Measurements from ENCODE around the gene CDH15.

DNA sequence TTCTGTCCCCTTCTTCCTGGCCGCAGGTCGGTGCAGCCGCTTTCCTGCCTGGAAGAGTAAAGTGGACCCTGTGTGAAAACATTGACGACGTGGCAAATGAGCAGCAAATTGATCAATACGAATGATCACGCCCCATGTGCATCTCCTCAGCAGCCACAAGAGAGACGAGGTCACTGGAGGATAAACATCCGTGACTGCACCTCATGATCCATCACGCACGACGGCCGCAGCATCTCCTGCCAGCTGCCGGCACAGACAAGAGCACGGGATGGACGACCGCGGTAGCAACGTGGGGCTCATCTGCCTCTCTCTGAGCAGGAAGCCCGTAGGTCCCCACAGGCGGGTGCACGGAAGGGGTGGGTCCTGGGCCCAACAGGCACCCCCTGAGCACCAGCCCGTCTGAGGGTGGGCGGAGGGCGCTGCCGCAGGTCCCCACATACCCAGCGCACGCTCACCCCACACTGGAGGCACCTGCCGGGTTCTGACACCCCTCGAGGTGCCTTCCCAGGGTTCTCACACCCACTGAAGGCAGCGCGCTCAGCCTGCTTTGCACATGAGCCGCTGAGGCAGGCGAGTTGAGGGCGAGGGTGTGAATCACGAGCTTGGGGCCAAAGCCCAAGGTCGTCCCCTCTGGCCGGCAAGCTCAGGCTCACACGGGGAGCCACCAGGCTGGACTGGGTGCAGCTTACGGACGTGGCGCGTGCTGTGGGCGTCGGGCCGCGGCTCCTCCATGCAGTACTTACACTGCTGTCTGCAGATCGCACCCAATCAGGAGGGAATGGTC, 12.3 kb upstream of the CDH15 start:
- TF ChIP-seq, protein P1, sequence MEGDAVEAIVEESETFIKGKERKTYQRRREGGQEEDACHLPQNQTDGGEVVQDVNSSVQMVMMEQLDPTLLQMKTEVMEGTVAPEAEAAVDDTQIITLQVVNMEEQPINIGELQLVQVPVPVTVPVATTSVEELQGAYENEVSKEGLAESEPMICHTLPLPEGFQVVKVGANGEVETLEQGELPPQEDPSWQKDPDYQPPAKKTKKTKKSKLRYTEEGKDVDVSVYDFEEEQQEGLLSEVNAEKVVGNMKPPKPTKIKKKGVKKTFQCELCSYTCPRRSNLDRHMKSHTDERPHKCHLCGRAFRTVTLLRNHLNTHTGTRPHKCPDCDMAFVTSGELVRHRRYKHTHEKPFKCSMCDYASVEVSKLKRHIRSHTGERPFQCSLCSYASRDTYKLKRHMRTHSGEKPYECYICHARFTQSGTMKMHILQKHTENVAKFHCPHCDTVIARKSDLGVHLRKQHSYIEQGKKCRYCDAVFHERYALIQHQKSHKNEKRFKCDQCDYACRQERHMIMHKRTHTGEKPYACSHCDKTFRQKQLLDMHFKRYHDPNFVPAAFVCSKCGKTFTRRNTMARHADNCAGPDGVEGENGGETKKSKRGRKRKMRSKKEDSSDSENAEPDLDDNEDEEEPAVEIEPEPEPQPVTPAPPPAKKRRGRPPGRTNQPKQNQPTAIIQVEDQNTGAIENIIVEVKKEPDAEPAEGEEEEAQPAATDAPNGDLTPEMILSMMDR (IDR thresholded peaks at IDR 0.05): no peak
- TF ChIP-seq SMAD3 (CRISPR knock-in tag; IDR thresholded peaks at IDR 0.05; ENCODE audit: borderline replicate concordance) (no peak), ZNF232 (CRISPR knock-in tag; IDR thresholded peaks at IDR 0.05) (no peak), SP1 (CRISPR knock-in tag; conservative IDR thresholded peaks at IDR 0.05) (no peak), ELF4 (CRISPR knock-in tag; IDR thresholded peaks at IDR 0.05; ENCODE audit: low read depth) (no peak), ESRRA (CRISPR knock-in tag; IDR thresholded peaks at IDR 0.05; ENCODE audit: borderline replicate concordance) (no peak)
- TF ChIP-seq, protein P2, sequence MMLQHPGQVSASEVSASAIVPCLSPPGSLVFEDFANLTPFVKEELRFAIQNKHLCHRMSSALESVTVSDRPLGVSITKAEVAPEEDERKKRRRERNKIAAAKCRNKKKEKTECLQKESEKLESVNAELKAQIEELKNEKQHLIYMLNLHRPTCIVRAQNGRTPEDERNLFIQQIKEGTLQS (CRISPR knock-in tag; conservative IDR thresholded peaks at IDR 0.05): no peak
- TF ChIP-seq, protein P3, sequence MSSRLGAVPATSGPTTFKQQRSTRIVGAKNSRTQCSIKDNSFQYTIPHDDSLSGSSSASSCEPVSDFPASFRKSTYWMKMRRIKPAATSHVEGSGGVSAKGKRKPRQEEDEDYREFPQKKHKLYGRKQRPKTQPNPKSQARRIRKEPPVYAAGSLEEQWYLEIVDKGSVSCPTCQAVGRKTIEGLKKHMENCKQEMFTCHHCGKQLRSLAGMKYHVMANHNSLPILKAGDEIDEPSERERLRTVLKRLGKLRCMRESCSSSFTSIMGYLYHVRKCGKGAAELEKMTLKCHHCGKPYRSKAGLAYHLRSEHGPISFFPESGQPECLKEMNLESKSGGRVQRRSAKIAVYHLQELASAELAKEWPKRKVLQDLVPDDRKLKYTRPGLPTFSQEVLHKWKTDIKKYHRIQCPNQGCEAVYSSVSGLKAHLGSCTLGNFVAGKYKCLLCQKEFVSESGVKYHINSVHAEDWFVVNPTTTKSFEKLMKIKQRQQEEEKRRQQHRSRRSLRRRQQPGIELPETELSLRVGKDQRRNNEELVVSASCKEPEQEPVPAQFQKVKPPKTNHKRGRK (CRISPR knock-in tag; IDR thresholded peaks at IDR 0.05; ENCODE audit: borderline replicate concordance): no peak
- TF ChIP-seq, protein P4, sequence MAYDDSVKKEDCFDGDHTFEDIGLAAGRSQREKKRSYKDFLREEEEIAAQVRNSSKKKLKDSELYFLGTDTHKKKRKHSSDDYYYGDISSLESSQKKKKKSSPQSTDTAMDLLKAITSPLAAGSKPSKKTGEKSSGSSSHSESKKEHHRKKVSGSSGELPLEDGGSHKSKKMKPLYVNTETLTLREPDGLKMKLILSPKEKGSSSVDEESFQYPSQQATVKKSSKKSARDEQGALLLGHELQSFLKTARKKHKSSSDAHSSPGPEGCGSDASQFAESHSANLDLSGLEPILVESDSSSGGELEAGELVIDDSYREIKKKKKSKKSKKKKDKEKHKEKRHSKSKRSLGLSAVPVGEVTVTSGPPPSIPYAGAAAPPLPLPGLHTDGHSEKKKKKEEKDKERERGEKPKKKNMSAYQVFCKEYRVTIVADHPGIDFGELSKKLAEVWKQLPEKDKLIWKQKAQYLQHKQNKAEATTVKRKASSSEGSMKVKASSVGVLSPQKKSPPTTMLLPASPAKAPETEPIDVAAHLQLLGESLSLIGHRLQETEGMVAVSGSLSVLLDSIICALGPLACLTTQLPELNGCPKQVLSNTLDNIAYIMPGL (CRISPR knock-in tag; IDR thresholded peaks at IDR 0.05): no peak
- TF ChIP-seq, protein P5, sequence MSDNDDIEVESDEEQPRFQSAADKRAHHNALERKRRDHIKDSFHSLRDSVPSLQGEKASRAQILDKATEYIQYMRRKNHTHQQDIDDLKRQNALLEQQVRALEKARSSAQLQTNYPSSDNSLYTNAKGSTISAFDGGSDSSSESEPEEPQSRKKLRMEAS (CRISPR knock-in tag; IDR thresholded peaks at IDR 0.05): no peak

Measured in WTC11 (cell line).